Measurements from ENCODE around the gene ADPRH.

GRCh38 chr3:119599558-119600174 is 20.4 kb downstream of the ADPRH start:
- TF ChIP-seq SMC3 (IDR thresholded peaks at IDR 0.05; ENCODE audit: low read depth, low read length) (no peak), CTCF (conservative IDR thresholded peaks at IDR 0.05; ENCODE audit: low read depth, low read length) (no peak), POLR2A (IDR thresholded peaks at IDR 0.05; ENCODE audit: low read depth, low read length) (no peak), RFX5 (IDR thresholded peaks at IDR 0.05; ENCODE audit: low read depth, low read length) (no peak), MAZ (IDR thresholded peaks at IDR 0.05; ENCODE audit: borderline replicate concordance, low read depth, low read length) (no peak)
